OCI-M1 (cell line): ENCODE results near the gene CCDC88C.
"Not testable (repeated sequence)": the region's sequence is repeated elsewhere in the genome, so short reads cannot be mapped to it uniquely, and the experiment has no call there.

Source experiments
- DNase-seq: peaks from one replicate; lab custom pipeline; 2025; lab: John Stamatoyannopoulos, UW

CCDC88C gene

GRCh38 chr14:91417120-91417982 lies at the start of gene CCDC88C:
CCDC88C (minus strand) TSS chr14:91417820; CDS start chr14:91417690, 130 bp downstream.
- peak; percentile 66 for DNase-seq

GRCh38 chr14:91466192-91466591 lies 48.6 kb upstream of the CCDC88C start:
- DNase-seq = no peak

- DNase-seq = no peak
These were observed 47.1 kb upstream of the CCDC88C start for GRCh38 chr14:91464615-91465205.

- DNase-seq = no peak
These were observed 41.0 kb upstream of the CCDC88C start for GRCh38 chr14:91458612-91459011.

GRCh38 chr14:91456283-91456682 lies 38.7 kb upstream of the CCDC88C start:
- DNase-seq = no peak

- no peak for DNase-seq
These were observed 37.0 kb upstream of the CCDC88C start for GRCh38 chr14:91454580-91454979.

GRCh38 chr14:91454155-91454554 lies 36.5 kb upstream of the CCDC88C start:
- no peak for DNase-seq

GRCh38 chr14:91453744-91454143 lies 36.1 kb upstream of the CCDC88C start:
- no peak for DNase-seq

- DNase-seq = no peak
These were observed 26.9 kb upstream of the CCDC88C start for GRCh38 chr14:91444335-91445020.

- no peak for DNase-seq
These were observed 21.7 kb upstream of the CCDC88C start for GRCh38 chr14:91439345-91439744.

GRCh38 chr14:91438845-91439244 lies 21.2 kb upstream of the CCDC88C start:
- no peak for DNase-seq

GRCh38 chr14:91436266-91436665 lies 18.6 kb upstream of the CCDC88C start:
- not testable (repeated sequence) for DNase-seq

GRCh38 chr14:91429385-91429784 lies 11.8 kb upstream of the CCDC88C start:
- no peak for DNase-seq

- DNase-seq = not testable (repeated sequence)
These were observed 11.3 kb upstream of the CCDC88C start for GRCh38 chr14:91428931-91429330.

GRCh38 chr14:91425531-91425944 lies 7.9 kb upstream of the CCDC88C start:
- peak; percentile 53 for DNase-seq

GRCh38 chr14:91424813-91425530 lies 7.4 kb upstream of the CCDC88C start:
- DNase-seq = no peak

- no peak for DNase-seq
These were observed 3.1 kb upstream of the CCDC88C start for GRCh38 chr14:91420686-91421085.

GRCh38 chr14:91419451-91419850 lies 1.8 kb upstream of the CCDC88C start:
- no peak for DNase-seq

- DNase-seq = peak; percentile 37
These were observed 1.4 kb upstream of the CCDC88C start for GRCh38 chr14:91419044-91419397.

GRCh38 chr14:91418387-91419043 lies 895 bp upstream of the CCDC88C start:
- peak; percentile 72 for DNase-seq

- peak; percentile 66 for DNase-seq
These were observed 365 bp upstream of the CCDC88C start for GRCh38 chr14:91417983-91418386.

- DNase-seq = peak; percentile 43
These were observed 888 bp downstream of the CCDC88C start for GRCh38 chr14:91416744-91417119.
